ENCODE measurements around the gene ACOX2. TPM values are rescaled to one million over a fixed set of nuclear protein-coding genes. Genes with fewer than 3 reads are reported as not detected.
A peak's percentile ranks its signal among the peaks of the same experiment; 100 is the strongest.

ACOX2 gene
- total and polyA plus RNA-seq, 2 of the 8 experiments (the other 6 are each of a cell fraction or from before 2014, with no cell fraction given): 3.2 to 9.2 TPM

DNA sequence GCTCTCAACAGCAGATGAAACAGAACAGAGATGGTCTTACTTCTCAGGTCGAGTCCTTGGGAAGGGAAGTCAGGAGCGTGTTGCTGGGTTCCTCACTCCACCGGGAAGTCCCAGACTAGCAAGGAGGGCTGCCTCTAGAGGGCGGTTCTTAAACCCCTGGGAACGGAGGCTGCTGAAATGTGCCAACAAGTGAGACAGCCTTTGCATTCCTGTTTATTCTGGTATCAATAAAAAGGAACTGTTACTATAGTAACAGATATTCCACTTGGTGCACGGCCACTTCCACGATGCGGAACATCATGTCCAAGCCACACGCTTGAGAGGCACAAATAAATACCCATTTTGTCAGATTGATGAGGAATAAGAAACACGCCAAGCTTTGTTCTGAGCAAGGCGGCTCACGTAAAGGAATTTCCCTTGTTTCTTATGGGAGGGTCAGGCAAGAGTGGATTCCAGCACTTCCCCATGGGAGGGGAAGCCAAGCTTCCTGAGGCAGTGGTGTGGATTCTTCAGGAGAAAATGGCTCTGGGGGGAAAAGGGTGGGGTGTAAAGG lies 40.4 kb upstream of the ACOX2 start, which contains the start of gene FAM107A:
TSS of gene FAM107A (minus strand) at position 123 of the 553 bp plus-strand sequence. CDS start 7,531 bp downstream, outside the sequence.
- no peaks in the 10 kb centered on the region for H4K20me1 ChIP-seq (replicated peaks in 1 of 2; ENCODE audit: control insufficient read depth in 1 of 2, insufficient read depth in 2 of 2, low read length in 2 of 2)
- no peak within 1 kb of the TSS for H3K23ac ChIP-seq (ENCODE audit: insufficient read length)
- 60% methylated on average over 12 of the region's 12 CpGs; no CpG with 5 or more reads in 1 of the 2 experiments for WGBS, 2 experiments (ENCODE audit: extremely low coverage in 1 of 2, insufficient coverage in 1 of 2, insufficient read length in 1 of 2, insufficient replicate concordance in 2 of 2, low coverage in 1 of 2, low lambda C conversion rate in 2 of 2, missing lambda C conversion rate in 1 of 2)
- H3K56ac ChIP-seq (replicated peaks; ENCODE audit: insufficient read length, low read depth, low read length): no peak within 1 kb of the TSS
- no peaks in the 10 kb centered on the region for H3K79me1 ChIP-seq (ENCODE audit: low read depth, low read length)
- no peak within 1 kb of the TSS for H2AK5ac ChIP-seq (ENCODE audit: low read depth, low read length)
- H3K14ac ChIP-seq (ENCODE audit: insufficient read length): no peak within 1 kb of the TSS
- peak within 1 kb of the TSS; percentile 71 for H2AFZ ChIP-seq (ENCODE audit: low read length)
- H3K9ac ChIP-seq (replicated peaks in 1 of 4; ENCODE audit: extremely low read depth in 1 of 4, low read depth in 3 of 4, low read length in 3 of 4): no peak within 1 kb of the TSS; a peak in 1 of 7 replicates
- no peak within 1 kb of the TSS; a peak in 1 of 4 replicates for H3K4me2 ChIP-seq (ENCODE audit: insufficient read depth in 1 of 2, low read depth in 2 of 2, low read length in 2 of 2)
- no peaks in the 10 kb centered on the region for H3K36me3 ChIP-seq (ENCODE audit: control insufficient read depth in 2 of 4, insufficient read depth in 4 of 4, low read length in 3 of 4)
- no peaks in the 10 kb centered on the region for H3K23me2 ChIP-seq (ENCODE audit: low read depth, low read length)
- peak; percentile 58 for FAIRE-seq
- H3K27ac ChIP-seq (ENCODE audit: low read depth, low read length): no peak within 1 kb of the TSS
- H4K91ac ChIP-seq (replicated peaks; ENCODE audit: insufficient read length, low read length): peak within 1 kb of the TSS; percentile 34
- H3K18ac ChIP-seq (ENCODE audit: extremely low read depth, low read length): no peak within 1 kb of the TSS; the same call in 1 of the 2 replicates
- CTCF ChIA-PET (ENCODE audit: partially characterized antibody): interaction anchor here (0.7 to 40.0 kb wide), 9 partner anchors 9 to 59 kb away, joined by 3 to 994 read pairs (median 4); no protein-coding TSS in a partner anchor
- no peaks in the 10 kb centered on the region for H3K9me3 ChIP-seq (ENCODE audit: insufficient read depth in 2 of 2, low read depth in 1 of 2, low read length in 1 of 2)
- H4K8ac ChIP-seq (ENCODE audit: extremely low read depth, insufficient read depth, low read length): no peak within 1 kb of the TSS
- H2BK5ac ChIP-seq (ENCODE audit: low read depth, low read length): no peak within 1 kb of the TSS
- POLR2A ChIA-PET (ENCODE audit: partially characterized antibody): interaction anchor here (1.3 kb wide), 1 partner anchor 11 kb away, joined by 7 read pairs; no protein-coding TSS in a partner anchor
- H3K79me2 ChIP-seq (ENCODE audit: control insufficient read depth in 1 of 2, insufficient read depth in 2 of 2, low read length in 2 of 2): no peaks in the 10 kb centered on the region
- H2BK12ac ChIP-seq (ENCODE audit: low read depth, low read length): peak within 1 kb of the TSS; percentile 45; the same call in 1 of the 2 replicates
- H3K4me1 ChIP-seq (replicated peaks in 1 of 4; ENCODE audit: control insufficient read depth in 3 of 4, insufficient read depth in 4 of 4, low read length in 3 of 4): peaks cover 1 to 8% (median 7%) of the 10 kb centered on the region in 4 experiments; a peak in 5 of 7 replicates
- H3K4me3 ChIP-seq (ENCODE audit: extremely low read depth in 1 of 4, insufficient read depth in 2 of 4, low read depth in 3 of 4, low read length in 4 of 4): no peak within 1 kb of the TSS
- H2BK20ac ChIP-seq (ENCODE audit: low read length): peak within 1 kb of the TSS; percentile 67; the same call in 1 of the 2 replicates
- no peak within 1 kb of the TSS for H2BK120ac ChIP-seq (replicated peaks; ENCODE audit: low read depth, low read length)
- TF ChIP-seq RAD21 (IDR thresholded peaks at IDR 0.05 in 1 of 2, conservative IDR thresholded peaks at IDR 0.05 in 1 of 2; ENCODE audit: low read depth in 2 of 2, low read length in 2 of 2) (peak; percentile 6 to 31; a peak in 1 of 4 replicates), KDM4A (IDR thresholded peaks at IDR 0.05; ENCODE audit: low read depth, low read length, severe bottlenecking) (no peak)
- TF ChIP-seq, protein P1, sequence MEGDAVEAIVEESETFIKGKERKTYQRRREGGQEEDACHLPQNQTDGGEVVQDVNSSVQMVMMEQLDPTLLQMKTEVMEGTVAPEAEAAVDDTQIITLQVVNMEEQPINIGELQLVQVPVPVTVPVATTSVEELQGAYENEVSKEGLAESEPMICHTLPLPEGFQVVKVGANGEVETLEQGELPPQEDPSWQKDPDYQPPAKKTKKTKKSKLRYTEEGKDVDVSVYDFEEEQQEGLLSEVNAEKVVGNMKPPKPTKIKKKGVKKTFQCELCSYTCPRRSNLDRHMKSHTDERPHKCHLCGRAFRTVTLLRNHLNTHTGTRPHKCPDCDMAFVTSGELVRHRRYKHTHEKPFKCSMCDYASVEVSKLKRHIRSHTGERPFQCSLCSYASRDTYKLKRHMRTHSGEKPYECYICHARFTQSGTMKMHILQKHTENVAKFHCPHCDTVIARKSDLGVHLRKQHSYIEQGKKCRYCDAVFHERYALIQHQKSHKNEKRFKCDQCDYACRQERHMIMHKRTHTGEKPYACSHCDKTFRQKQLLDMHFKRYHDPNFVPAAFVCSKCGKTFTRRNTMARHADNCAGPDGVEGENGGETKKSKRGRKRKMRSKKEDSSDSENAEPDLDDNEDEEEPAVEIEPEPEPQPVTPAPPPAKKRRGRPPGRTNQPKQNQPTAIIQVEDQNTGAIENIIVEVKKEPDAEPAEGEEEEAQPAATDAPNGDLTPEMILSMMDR (IDR thresholded peaks at IDR 0.05; ENCODE audit: control extremely low read depth in 1 of 3, insufficient read depth in 1 of 3, low read depth in 1 of 3, low read length in 3 of 3): peak; percentile 25 to 50 (median 38); a peak in 3 of 4 replicates
- no peak within 1 kb of the TSS for H3K4ac ChIP-seq (replicated peaks; ENCODE audit: insufficient read length, low read depth, low read length)
- peak within 1 kb of the TSS; percentile 47; the same call in 1 of the 2 replicates for H2BK15ac ChIP-seq (ENCODE audit: low read length)
- no peaks in the 10 kb centered on the region for H3K27me3 ChIP-seq (replicated peaks in 1 of 4; ENCODE audit: control insufficient read depth in 3 of 4, extremely low read depth in 1 of 4, insufficient read depth in 3 of 4, low read length in 3 of 4)
- DNase-seq (ENCODE audit: low read depth in 1 of 2, low spot score in 2 of 2): peak in 1 of 2 experiments; percentile 59
- H4K5ac ChIP-seq (ENCODE audit: insufficient read length, low read depth, low read length): no peak within 1 kb of the TSS

Measured in H1 (cell line).